Hepatic stellate cell (primary cell): ENCODE data around the gene ASPSCR1.
A peak's percentile ranks its signal among the peaks of the same experiment; 100 is the strongest.
"Not testable (repeated sequence)": the region's sequence is repeated elsewhere in the genome, so short reads cannot be mapped to it uniquely, and the experiment has no call there.

Experiments
- DNase-seq: peaks from one replicate; pipeline ENCODE4 v3.0.0; 2011; ENCODE audit warnings: low spot score

The ASPSCR1 gene

DNA sequence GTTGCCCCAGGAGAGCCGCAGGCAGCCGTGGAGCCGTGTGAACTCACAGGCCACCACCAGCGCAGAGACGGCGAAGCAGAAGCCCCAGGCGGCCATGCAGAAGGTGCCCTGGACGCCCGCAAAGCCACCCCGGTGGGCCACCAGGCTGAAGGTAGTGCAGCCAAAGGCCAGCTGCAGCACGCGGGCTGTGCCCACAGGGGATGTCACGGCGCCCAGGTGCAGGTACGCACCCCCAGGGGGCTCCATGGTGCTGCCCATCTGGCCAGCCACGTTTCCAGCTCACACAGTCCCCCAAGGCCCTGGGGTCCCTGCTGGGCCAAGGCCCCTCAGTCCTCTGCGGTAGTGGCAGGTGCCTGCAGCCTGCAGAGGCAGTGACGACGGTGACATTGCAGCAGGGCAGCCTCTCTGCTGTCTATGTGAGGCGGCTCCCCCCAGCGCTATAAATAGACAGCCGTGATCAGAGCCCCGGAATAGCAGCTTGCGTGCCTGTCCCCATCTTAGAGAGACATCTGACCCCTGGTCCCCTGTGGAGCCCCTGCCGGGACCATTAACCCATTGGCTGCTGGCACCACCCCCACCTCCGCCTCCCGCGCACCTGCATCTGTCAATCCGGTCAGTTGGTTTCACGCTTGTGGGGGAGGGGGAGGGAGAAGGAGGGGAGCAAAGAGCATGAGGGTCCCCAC lies 35.8 kb upstream of the ASPSCR1 start:
- DNase-seq, result peak; percentile 44

DNA sequence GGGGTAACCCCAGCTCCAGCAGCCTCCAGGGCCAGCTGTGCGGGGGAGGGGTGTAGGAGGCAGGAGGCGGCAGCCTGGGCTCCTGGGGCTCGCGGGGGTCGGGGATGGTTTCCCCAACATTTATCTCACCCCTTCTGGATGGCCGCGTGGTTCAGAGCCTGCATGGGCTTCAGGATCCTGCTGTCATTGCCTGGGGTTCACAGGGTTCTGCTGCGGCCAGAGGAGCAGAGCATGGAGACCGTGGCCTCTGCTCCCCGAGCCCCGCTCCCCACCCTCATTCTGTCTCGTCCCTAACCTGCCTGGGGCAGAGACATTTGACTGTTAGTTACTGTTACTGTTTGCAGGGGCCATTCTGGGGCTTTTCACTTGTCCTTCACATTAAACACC lies 35.3 kb upstream of the ASPSCR1 start:
- no peak for DNase-seq

GRCh38 chr17:81944858-81945257 lies 32.6 kb upstream of the ASPSCR1 start:
- DNase-seq, result no peak

DNA sequence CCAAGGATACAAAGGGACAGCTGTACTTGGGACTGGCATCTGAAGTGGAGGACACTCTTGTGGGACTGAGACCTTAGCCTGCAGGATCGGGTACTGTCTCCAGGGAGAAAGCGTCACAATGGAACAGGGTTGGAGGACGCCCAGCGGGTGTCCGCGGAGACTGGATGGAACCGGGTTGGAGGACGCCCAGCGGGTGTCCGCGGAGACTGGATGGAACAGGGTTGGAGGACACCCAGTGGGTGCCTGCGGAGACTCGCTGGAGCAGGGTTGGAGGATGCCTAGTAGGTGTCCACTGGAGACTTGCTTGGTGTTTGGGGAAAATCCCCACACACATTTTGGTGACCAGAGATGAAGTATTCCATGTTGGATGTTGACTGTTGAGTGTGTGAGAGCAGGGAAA lies 30.2 kb upstream of the ASPSCR1 start, which contains the start of gene MYADML2:
Gene MYADML2 (minus strand): TSS at position 45 of the 400 bp plus-strand sequence. CDS start 5,492 bp downstream, outside the sequence.
- DNase-seq, result no peak

DNA sequence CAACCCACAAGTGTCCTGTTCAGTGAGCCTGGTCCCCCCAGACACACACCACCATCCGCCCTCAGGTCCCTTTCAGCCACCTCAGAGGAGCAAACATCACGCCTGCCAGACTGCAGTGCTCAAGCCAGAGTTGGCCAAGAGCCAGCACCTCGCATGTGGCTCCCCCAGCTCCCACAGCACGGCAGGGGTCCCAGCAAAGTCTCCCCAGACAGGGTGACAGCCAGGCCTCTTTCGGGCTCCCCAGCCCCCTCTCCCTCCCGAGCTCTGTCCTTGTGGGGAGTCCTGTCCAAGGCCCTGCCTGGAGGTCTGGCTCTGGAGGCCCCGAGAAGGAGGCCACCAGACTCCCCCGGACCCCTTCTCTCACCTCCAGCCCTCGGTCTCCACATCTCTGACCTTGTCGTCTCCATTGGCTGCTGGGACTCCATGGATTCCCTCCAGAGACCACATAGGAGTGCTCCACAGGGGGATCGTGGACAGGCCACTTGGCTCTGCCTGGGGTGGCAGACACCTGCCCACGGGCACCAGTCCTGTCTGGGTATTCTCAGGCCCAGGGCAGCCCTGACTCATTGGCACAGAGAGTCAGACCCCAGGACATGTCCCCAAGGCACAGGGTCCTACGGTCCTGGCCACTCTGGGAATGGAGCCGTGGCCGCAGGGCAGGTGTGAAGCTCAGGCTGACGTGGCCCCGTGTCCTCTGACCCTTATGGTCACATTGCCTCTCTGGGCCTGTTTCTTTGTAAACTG lies 28.6 kb upstream of the ASPSCR1 start:
- no peak for DNase-seq

GRCh38 chr17:81950501-81950900 lies 26.9 kb upstream of the ASPSCR1 start:
- no peak for DNase-seq

DNA sequence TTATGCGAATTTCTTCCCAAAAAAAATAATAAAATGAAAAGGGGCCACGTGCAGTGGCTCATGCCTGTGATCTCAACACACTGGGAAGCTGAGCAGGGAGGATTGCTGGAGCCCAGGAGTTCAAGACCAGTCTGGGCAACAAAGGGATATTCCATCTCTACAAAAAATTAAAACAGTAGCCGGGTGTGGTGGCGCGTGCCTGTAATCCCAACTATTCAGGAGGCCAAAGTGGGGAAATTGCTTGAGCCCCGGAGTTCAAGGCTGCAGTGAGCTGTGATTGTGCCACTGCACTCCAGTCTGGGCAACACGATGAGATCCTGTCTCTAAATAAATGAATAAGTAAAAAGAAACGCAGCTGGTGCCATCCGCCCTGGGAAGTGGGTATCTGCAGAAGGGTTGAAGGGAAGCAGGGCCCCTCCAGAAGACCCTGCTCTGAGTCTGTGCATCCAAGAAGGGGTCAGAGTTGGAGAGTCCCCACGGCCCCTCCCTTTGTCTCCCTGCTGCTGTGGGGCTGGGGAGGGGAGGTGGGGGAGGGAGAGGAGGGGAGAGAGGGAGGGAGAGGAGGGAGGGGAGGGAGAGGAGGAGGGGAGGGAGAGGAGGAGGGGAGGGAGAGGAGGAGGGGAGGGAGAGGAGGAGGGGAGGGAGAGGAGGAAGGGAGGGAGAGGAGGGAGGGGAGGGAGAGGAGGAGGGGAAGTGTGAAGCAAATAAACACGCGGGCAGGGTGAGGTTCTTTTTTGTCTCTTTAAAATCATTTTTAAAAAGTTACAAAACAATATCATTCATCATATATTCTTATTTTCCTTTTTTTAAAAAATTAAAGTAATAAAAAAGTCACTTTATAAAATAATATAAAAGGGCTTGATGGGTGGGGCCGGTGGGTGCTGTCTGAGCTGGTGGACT lies 25.4 kb upstream of the ASPSCR1 start:
- no peak for DNase-seq

DNA sequence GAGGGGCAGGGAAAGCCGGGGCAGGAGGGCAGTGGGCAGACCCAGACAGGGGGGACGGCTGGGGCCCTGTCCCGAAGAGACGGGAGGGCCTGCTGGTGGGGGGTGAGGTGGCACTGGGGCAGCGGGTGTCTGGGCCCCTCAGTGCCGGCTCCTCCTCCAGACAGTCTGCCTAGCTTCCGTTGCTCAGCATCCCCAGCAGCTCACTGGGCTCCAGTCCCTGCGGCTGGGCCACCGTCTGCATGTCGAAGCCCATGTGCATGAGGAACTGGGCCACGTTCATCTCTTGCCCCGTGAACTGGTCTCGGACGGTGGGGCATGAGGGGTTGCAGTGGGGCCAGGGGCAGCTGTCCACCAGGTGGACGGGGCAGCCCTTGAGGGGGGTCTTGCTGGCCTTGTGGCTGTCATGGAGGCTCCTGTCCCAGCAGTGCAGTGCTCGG lies 24.6 kb upstream of the ASPSCR1 start:
- DNase-seq, result no peak

DNA sequence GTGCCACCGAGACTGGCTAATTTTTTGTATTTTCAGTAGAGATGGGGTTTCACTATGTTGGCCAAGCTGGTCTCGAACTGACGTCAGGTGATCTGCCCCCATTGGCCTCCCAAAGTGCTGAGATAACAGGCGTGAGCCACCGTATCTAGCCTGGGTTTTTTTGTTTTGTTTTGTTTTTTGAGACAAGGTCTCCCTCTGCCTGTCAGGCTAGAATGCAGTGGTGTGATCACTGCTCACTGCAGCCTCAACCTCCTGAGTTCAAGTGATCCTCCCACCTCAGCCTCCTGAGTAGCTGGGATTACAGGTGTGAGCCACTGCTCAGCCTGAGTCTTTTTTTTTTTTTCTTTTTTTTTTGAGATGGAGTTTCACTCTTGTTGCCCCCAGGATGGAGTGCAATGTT lies 24.0 kb upstream of the ASPSCR1 start:
- DNase-seq, result not testable (repeated sequence)

- DNase-seq, result no peak
Observed at GRCh38 chr17:81954131-81955057, 23.0 kb upstream of the ASPSCR1 start.

DNA sequence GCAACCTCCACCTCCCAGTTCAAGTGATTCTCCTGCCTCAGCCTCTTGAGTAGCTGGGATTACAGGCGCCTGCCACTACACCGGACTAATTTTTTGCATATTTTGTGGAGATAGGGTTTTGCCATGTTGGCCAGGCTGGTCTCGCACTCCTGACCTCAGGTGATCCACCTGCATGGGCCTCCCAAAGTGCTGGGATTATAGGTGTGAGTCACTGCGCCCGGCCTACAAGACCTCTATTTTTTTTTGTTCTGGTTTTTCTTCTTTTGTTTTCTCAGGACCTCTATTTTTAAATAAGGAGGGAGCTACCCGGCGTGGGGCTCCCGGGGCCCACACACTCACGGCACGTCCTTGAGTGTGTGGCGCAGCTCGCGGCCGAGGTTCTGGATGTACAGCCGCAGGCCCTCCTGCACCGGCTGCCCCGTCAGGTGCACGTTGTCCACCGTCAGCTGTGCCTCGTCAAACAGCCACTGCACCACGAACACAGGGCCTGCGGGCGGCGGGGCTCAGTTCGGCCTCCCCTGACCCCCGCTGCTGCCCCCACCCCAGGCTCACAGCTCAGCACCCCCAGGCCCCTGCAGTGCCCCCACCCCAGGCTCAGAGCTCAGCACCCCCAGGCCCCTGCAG lies 22.3 kb upstream of the ASPSCR1 start:
- DNase-seq, result no peak

DNA sequence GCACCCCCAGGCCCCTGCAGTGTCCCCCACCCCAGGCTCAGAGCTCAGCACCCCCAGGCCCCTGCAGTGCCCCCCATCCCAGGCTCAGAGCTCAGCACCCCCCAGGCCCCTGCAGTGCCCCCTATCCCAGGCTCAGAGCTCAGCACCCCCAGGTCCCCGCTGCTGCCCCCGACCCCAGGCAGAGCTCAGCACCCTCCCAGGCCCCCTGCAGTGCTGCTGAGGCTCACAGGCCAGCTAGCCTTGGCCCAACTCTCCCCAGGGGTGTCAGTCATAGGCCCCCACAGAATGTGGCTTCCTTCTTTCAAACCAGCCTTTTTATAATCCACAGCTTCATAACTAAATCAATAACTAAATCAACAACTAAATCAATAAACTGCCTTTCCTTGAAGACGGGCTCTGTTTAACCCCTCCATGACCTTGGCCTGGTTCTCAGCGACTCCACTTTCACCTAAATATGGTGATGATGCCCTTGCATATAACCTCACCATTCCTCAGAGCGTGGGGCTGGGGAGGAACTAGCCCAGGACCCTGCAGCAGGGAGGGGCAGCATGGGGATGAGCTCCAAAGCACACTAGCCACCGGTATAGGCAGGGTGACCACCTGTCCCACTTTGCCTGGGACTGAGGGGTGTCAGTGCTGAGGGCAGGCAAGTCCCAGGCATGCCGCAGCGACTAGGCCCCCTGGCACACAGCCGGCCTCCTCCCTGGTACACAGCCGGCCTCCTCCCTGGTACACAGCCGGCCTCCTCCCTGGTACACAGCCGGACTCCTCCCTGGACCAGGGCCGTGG lies 21.5 kb upstream of the ASPSCR1 start:
- no peak for DNase-seq

GRCh38 chr17:81956607-81957589 lies 20.5 kb upstream of the ASPSCR1 start:
- DNase-seq, result no peak

- DNase-seq, result no peak
Observed at GRCh38 chr17:81957691-81958432, 19.6 kb upstream of the ASPSCR1 start.

DNA sequence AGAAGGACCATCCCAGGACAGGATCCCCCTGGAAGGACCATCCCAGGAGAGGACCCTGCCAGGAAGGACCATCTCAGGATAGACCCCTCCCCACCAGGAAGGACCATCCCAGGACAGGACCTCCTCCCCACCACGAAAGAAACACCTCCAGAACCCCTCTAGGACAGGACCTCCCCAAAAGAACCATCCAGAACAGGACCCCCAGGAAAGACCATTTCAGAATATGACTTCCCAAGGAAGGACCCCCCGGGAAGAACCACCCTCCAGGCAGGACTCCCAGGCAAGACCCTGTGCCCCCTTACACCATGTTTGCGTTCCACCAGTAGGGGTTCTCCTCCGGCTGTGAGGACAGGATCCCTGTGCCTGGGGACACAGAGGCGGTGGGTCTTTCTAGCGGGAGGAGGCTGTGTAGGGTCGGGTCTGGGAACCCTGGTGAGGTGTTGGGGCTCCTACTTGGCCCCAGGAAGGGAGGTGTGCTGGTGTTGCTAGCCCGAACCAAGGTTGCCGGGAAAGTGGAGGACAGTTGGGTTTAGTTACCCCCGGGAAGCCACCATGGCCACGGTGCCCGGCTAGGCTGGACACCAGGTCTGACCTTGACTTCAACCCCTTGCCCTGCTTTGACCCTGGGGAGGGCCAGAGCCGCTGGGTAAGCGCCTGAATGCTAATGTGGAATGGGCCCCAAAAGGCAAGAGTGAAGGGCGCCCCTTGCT lies 18.6 kb upstream of the ASPSCR1 start:
- no peak for DNase-seq

DNA sequence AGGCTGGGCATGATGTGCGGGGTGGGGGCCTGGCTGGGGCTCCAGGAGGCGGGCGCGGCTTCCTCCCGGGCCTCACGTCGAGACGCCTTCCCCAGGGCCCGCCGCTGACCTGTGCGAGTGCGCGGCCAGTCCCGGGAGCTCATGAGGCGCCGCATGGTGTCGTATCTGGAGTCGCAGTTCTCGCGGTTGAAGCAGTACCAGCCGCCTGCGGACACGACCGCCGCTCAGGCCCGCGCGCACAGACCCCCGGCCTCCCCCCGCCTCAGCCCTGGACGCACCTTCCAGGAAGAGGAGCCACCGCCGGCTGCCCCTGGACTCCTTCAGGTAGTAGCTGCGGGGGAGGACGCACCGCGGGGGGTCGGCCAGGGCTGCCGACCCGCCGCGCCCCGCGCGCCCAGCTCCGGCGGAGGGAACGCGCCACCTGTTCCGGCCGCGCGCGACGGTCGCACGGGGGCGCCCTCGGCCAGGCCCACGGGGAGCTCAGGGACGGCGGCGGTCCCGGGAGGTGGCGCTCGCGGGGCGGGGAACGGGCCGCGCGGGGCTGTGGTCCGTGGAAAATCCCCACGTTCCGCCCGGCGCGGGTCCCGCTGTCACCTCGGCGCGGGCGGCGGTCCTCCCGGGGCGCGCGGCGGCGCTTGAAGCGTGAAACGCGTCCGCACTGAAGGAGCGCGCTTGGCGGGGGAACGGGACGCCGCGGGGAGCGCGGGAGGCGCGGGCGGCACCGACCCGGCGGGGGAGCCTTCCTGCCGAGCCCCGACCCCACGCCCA lies 17.9 kb upstream of the ASPSCR1 start:
- peak; percentile 74 for DNase-seq
